K562 (cell line): ENCODE measurements around the gene EAF1. TPM values are rescaled to one million over a fixed set of nuclear protein-coding genes. Genes with fewer than 3 reads are reported as not detected.

Source experiments
- ATAC-seq: fragments of 200-7000 bp; cut with Tn5 transposase; 3 replicates; pipeline ENCODE4 v1.9.1; 2020; ENCODE audit warnings: moderate library complexity
- BruUV-seq: library from RNA; stranded (reverse); fragments of 400-500 nt; replicated peaks from 2 replicates; lab custom pipeline; 2021; lab: Mats Ljungman, UMichigan
- CTCF ChIA-PET: fragments of 300-600 bp; formaldehyde crosslinking; extraction: SDS; loops from one replicate; lab custom pipeline; 2021; ENCODE audit warnings: low intra/inter-chr PET ratio; lab: Yijun Ruan, JAX
- POLR2A ChIA-PET: fragments of 300-600, 350-650 bp; sonication (Branson Sonifier 250); formaldehyde crosslinking; extraction: SDS; loops from one replicate; lab custom pipeline; 2021; ENCODE audit warnings: antibody characterized with exemption, inconsistent platforms; lab: Yijun Ruan, JAX
- DNase-seq, 4 experiments: peaks; one replicate each; pipeline versions ENCODE4 v3.0.0 to v3.0.0-alpha.2; 2011 to 2018; ENCODE audit warnings: low spot score in 3 of 4, mixed read lengths in 3 of 4; ENCODE audit errors: extremely low read depth in 1 of 4
- FAIRE-seq: peaks from 2 replicates; lab custom pipeline; 2011; peaks lifted over from hg19 to GRCh38; lab: Jason Lieb, UNC
- H2AFZ ChIP-seq: 2 replicates; pipeline ENCODE4 v1.6.0; 2011; ENCODE audit warnings: low read depth, low read length, control low read depth, inconsistent platforms
- H3K27ac ChIP-seq: fragments of 200-600 bp; 3 replicates; pipeline ENCODE4 v1.8.0; 2011; ENCODE audit warnings: low read depth, mild to moderate bottlenecking, control low read depth, inconsistent platforms, low read length, moderate library complexity, mixed read lengths; ENCODE audit errors: extremely low read depth
- H3K27me3 ChIP-seq, 2 experiments: fragments of 300-600 bp in 1 of 2; 2 replicates in 1 of 2; 3 replicates in 1 of 2; pipeline versions ENCODE4 v1.6.0 to v1.8.0; 2011; ENCODE audit warnings: inconsistent platforms in 2 of 2, low read length in 2 of 2, mild to moderate bottlenecking in 1 of 2, mixed read lengths in 1 of 2, moderate library complexity in 1 of 2; ENCODE audit not compliant: control insufficient read depth in 2 of 2, insufficient read depth in 2 of 2
- H3K36me3 ChIP-seq: fragments of 300-600 bp; 3 replicates; pipeline ENCODE4 v1.8.0; 2011; ENCODE audit warnings: mild to moderate bottlenecking, low read length, inconsistent platforms; ENCODE audit not compliant: control insufficient read depth, insufficient read depth
- H3K4me1 ChIP-seq, 2 experiments: fragments of 200-600 bp in 1 of 2; replicated peaks in 1 of 2; 2 replicates in 1 of 2; 3 replicates in 1 of 2; pipeline versions ENCODE4 v1.5.1 to v1.8.0; 2011; ENCODE audit warnings: inconsistent platforms in 2 of 2, low read length in 2 of 2, mild to moderate bottlenecking in 1 of 2, mixed read lengths in 1 of 2, moderate library complexity in 1 of 2; ENCODE audit not compliant: control insufficient read depth in 2 of 2, insufficient read depth in 2 of 2
- H3K4me2 ChIP-seq: 2 replicates; pipeline ENCODE4 v1.6.1; 2011; ENCODE audit warnings: low read length, control low read depth, inconsistent platforms, mixed read lengths; ENCODE audit not compliant: insufficient read depth
- H3K4me3 ChIP-seq: fragments of 200-600 bp; sonication (generic), shearing (Covaris generic); 2 replicates; pipeline ENCODE4 v1.5.1; 2016; ENCODE audit warnings: control low read depth, inconsistent platforms
- H3K79me2 ChIP-seq: fragments of 200-600 bp; 3 replicates; pipeline ENCODE4 v1.8.0; 2011; ENCODE audit warnings: low read length, inconsistent platforms; ENCODE audit not compliant: control insufficient read depth, insufficient read depth
- H3K9ac ChIP-seq, 2 experiments: 2 replicates each; pipeline versions ENCODE4 v1.6.0 to v1.6.1; 2011; ENCODE audit warnings: low read depth in 2 of 2, low read length in 2 of 2, control low read depth in 1 of 2, inconsistent platforms in 1 of 2, mild to moderate bottlenecking in 1 of 2, mixed read lengths in 1 of 2; ENCODE audit not compliant: insufficient read depth in 1 of 2
- H3K9me1 ChIP-seq: one replicate; pipeline ENCODE4 v1.6.0; 2011; ENCODE audit warnings: inconsistent platforms, mild to moderate bottlenecking, low read length, moderate library complexity; ENCODE audit not compliant: control insufficient read depth, insufficient read depth
- H3K9me3 ChIP-seq: replicated peaks from 2 replicates; pipeline ENCODE4 v1.5.1; 2011; ENCODE audit warnings: low read depth, low read length, inconsistent platforms; ENCODE audit not compliant: control insufficient read depth, insufficient read depth
- H4K20me1 ChIP-seq: replicated peaks from 2 replicates; pipeline ENCODE4 v1.6.1; 2011; ENCODE audit warnings: low read length, inconsistent platforms, mixed read lengths; ENCODE audit not compliant: control insufficient read depth, insufficient read depth
- CGGBP1 ChIP-seq: fragments of 250-450 bp; sonication (Bioruptor Pico); IDR thresholded peaks from 2 replicates; pipeline ENCODE4 v1.9.0; 2021; ENCODE audit warnings: mild to moderate bottlenecking
- DACH1 ChIP-seq: fragments of 450-650 bp; IDR thresholded peaks from 2 replicates; pipeline ENCODE4 v1.6.1; 2018; ENCODE audit not compliant: partially characterized antibody
- E2F5 ChIP-seq: sonication (generic); formaldehyde crosslinking; IDR thresholded peaks from 2 replicates; pipeline ENCODE4 v1.8.0; 2022; ENCODE audit warnings: mild to moderate bottlenecking, missing genetic modification reagents
- ELF1 ChIP-seq: fragments of 200-800 bp; sonication (Bioruptor generic); IDR thresholded peaks from 2 replicates; pipeline ENCODE4 v1.6.1; 2016; ENCODE audit warnings: missing genetic modification characterization, missing compliant biosample characterization
- EZH2 ChIP-seq: IDR thresholded peaks from 2 replicates; pipeline ENCODE4 v1.6.1; 2012; ENCODE audit warnings: low read depth, mild to moderate bottlenecking, inconsistent platforms, low read length, borderline replicate concordance
- HNRNPLL ChIP-seq: fragments of 200-400 bp; formaldehyde crosslinking; IDR thresholded peaks from 2 replicates; pipeline ENCODE4 v1.6.1; 2017; ENCODE audit warnings: low read length, low read depth, mild to moderate bottlenecking; ENCODE audit not compliant: poor library complexity, severe bottlenecking
- IRF1 ChIP-seq: sonication (generic); formaldehyde crosslinking; IDR thresholded peaks from 2 replicates; pipeline ENCODE4 v1.8.0; 2022; ENCODE audit warnings: missing genetic modification reagents, mild to moderate bottlenecking, borderline replicate concordance
- PRPF4 ChIP-seq: fragments of 200-400 bp; formaldehyde crosslinking; IDR thresholded peaks from one replicate; pipeline ENCODE4 v1.6.1; 2017; ENCODE audit warnings: low read length, low read depth, mild to moderate bottlenecking; ENCODE audit not compliant: insufficient read depth, poor library complexity, severe bottlenecking
- TGIF2 ChIP-seq: sonication (generic); formaldehyde crosslinking; IDR thresholded peaks from 2 replicates; pipeline ENCODE4 v1.8.1; 2022; ENCODE audit warnings: mild to moderate bottlenecking, missing genetic modification reagents, moderate library complexity
- TSC22D4 ChIP-seq: fragments of 450-650 bp; IDR thresholded peaks from 2 replicates; pipeline ENCODE4 v1.6.1; 2016; ENCODE audit warnings: missing genetic modification characterization, missing biosample characterization, control low read depth
- ZFP36 ChIP-seq: fragments of 150-350 bp; IDR thresholded peaks from 2 replicates; pipeline ENCODE4 v1.6.1; 2018; ENCODE audit warnings: low read length, low read depth; ENCODE audit not compliant: partially characterized antibody
- ZNF124 ChIP-seq: sonication (generic); formaldehyde crosslinking; IDR thresholded peaks from 2 replicates; pipeline ENCODE4 v1.8.1; 2022; ENCODE audit warnings: missing genetic modification reagents
- ZNF232 ChIP-seq: sonication (generic); formaldehyde crosslinking; IDR thresholded peaks from 2 replicates; pipeline ENCODE4 v1.8.0; 2022; ENCODE audit warnings: mild to moderate bottlenecking, missing genetic modification reagents
- WGBS: fragments of 100-300 bp; shearing (Covaris generic); methylation state at CpG from one replicate; pipeline ENCODE4 v1.1.6; 2016; ENCODE audit warnings: low coverage, mixed read lengths; ENCODE audit not compliant: insufficient coverage; ENCODE audit errors: missing lambda C conversion rate; 5-methylcytosine and 5-hydroxymethylcytosine counted together
- in situ Hi-C: fragments of 300-500 bp; cut with MboI; formaldehyde crosslinking; loops from 4 replicates; pipeline ENCODE4 v1.15.0; 2018; ENCODE audit warnings: inconsistent platforms, mixed read lengths
- intact Hi-C: fragments of 100-400 bp; cut with micrococcal nuclease; formaldehyde crosslinking; loops from 2 replicates; pipeline ENCODE4 v1.14.2; 2022
- polyA plus RNA-seq, 8 experiments: library from polyadenylated mRNA; depleted of rRNA in 4 of 8; stranded (reverse) in 5 of 8; unstranded in 3 of 8; fragments of >200 nt; fragmentation: Nextera tagmentation in 2 of 8; fragmentation: Illumina TruSeq in 1 of 8; extraction: Ambion mirVana in 2 of 8; extraction: Trizol in 1 of 8; gene quantifications; 2 replicates each; pipeline versions ENCODE4 v1.2.1 to v1.2.3, GENCODE V29; 2011 to 2014; ENCODE audit warnings: inconsistent platforms in 1 of 8, missing spikeins in 1 of 8
- total RNA-seq, 7 experiments: library from RNA; depleted of rRNA in 6 of 7; stranded (reverse); fragments of >200 nt in 6 of 7; fragmentation: Illumina TruSeq in 2 of 7; extraction: Trizol in 2 of 7; gene quantifications; 2 replicates each; pipeline versions ENCODE4 v1.2.1 to v1.2.3, GENCODE V29; 2011 to 2021; ENCODE audit warnings: low replicate concordance in 1 of 7

The EAF1 gene
- total and polyA plus RNA-seq, 9 of the 15 experiments (the other 6 are each of a cell fraction or from before 2014, with no cell fraction given) = 7.0 to 26.8 (median 20.4) TPM

GRCh38 chr3:15475161-15475560 is 47.8 kb downstream of the EAF1 start:
- no peak overlapping the region for H3K4me2 ChIP-seq
- no peak for ATAC-seq
- no peak for DNase-seq
- ChIA-PET POLR2A (interaction anchor here (0.5 to 1.1 kb wide), 3 partner anchors 25 to 1238 kb away, joined by 3 read pairs; no protein-coding TSS in a partner anchor), CTCF (no interaction called here)
- no peak overlapping the region for H3K27ac ChIP-seq
- no peaks in the 10 kb centered on the region for H3K9me1 ChIP-seq
- H2AFZ ChIP-seq = no peak overlapping the region
- TF ChIP-seq IRF1 (CRISPR knock-in tag) (no peak), ZNF124 (CRISPR knock-in tag) (no peak), DACH1 (no peak), TGIF2 (CRISPR knock-in tag) (no peak), CGGBP1 (CRISPR knock-in tag) (no peak), TSC22D4 (no peak), EZH2 (no peak), ZFP36 (no peak), HNRNPLL (no peak), ZNF232 (no peak), PRPF4 (no peak), E2F5 (no peak), ELF1 (tag) (no peak)
- H3K27me3 ChIP-seq = peaks cover 5 to 31% of the 10 kb centered on the region in 2 experiments; a peak in 4 of 5 replicates
- no TSS peak for BruUV-seq
- no peak overlapping the region for H3K4me3 ChIP-seq
- no peaks in the 10 kb centered on the region for H3K79me2 ChIP-seq
- no peaks in the 10 kb centered on the region for H3K4me1 ChIP-seq
- no peaks in the 10 kb centered on the region for H3K9me3 ChIP-seq
- 0% methylated on average over 5 of the region's 5 CpGs for WGBS
- no peak overlapping the region for H3K9ac ChIP-seq
- in situ Hi-C loops (no loop called here), intact Hi-C loops (no loop called here)
- H3K36me3 ChIP-seq = no peaks in the 10 kb centered on the region
- no peaks in the 10 kb centered on the region; the same call in 1 of the 2 replicates for H4K20me1 ChIP-seq
- FAIRE-seq = no peak
